Prostate gland (tissue), 2 donors: ENCODE data around the gene SWSAP1.

Experiments
- POLR2A ChIP-seq: fragments of 450-650 bp; IDR thresholded peaks from one replicate; pipeline ENCODE4 v1.6.1; 2016; ENCODE audit warnings: antibody characterized with exemption, mild to moderate bottlenecking
- TF ChIP-seq, protein P1 (sequence below), 4 experiments: fragments of 200-600 bp in 2 of 4; fragments of 450-650 bp in 2 of 4; sonication (generic) in 2 of 4; IDR thresholded peaks; 1 replicate in 3 of 4; 2 replicates in 1 of 4; pipeline ENCODE4 v1.5.1; 2016 to 2019; ENCODE audit warnings: antibody characterized with exemption in 4 of 4, mild to moderate bottlenecking in 2 of 4, moderate library complexity in 2 of 4

DNA sequence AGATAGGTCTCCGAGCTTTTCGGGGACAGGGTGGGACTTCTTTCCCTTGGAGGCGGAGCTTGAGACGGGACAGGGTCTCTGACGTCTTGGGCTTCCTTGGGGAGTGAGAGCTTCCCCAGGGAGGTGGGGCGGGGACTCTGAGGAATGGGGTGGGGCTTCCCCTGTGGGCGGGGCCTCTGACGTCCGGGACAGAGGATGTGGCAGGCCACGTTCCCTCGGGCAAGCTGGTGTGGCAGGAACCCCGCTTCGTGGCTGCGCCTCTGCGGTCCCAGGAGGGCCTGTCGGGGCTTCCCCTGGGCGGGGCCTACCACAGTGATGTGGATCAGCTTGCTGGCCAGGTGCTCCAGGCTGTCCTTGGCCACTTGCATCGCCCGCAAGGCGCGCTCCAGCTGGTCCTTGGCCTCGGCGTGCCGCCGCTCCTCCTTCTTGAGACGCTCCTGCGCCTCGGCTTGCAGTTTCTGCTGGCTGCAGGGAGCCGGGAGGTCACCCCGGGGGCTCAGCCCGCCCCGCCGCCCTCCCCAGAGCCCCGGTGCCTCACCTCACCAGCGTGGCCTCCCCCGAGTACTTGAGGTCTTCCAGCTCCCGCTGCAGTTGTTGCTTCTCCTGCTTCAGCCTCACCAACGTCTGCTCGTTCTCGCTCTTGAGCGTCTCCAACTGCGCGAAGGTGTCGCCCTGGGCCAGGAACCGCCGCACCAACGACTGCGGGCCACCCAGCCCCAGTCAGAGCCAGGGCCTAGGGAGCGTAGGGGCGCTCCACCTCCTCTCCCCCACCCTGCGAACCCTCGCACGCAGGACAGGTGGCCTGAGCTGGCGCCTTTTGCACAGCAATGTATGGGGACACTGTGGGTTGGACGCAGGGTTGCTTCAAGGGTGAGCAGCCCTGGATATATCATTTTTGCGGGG, 47.9 kb downstream of the SWSAP1 start:
- TF ChIP-seq POLR2A, result no peak
- TF ChIP-seq, protein P1, sequence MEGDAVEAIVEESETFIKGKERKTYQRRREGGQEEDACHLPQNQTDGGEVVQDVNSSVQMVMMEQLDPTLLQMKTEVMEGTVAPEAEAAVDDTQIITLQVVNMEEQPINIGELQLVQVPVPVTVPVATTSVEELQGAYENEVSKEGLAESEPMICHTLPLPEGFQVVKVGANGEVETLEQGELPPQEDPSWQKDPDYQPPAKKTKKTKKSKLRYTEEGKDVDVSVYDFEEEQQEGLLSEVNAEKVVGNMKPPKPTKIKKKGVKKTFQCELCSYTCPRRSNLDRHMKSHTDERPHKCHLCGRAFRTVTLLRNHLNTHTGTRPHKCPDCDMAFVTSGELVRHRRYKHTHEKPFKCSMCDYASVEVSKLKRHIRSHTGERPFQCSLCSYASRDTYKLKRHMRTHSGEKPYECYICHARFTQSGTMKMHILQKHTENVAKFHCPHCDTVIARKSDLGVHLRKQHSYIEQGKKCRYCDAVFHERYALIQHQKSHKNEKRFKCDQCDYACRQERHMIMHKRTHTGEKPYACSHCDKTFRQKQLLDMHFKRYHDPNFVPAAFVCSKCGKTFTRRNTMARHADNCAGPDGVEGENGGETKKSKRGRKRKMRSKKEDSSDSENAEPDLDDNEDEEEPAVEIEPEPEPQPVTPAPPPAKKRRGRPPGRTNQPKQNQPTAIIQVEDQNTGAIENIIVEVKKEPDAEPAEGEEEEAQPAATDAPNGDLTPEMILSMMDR (IDR thresholded peaks at IDR 0.05), result no peak
